Right cardiac atrium (tissue), 5 donors: Measurements from ENCODE around the gene EFNA2. TPM values are rescaled to one million over a fixed set of nuclear protein-coding genes. Genes with fewer than 3 reads are reported as not detected.

Experiments
- ATAC-seq, 2 donors: fragments of 200-7000 bp; cut with Tn5 transposase; one replicate each; pipeline versions ENCODE4 v1.8.0 to v1.9.1; 2020; ENCODE audit warnings: moderate library complexity in 2 of 2, mild to moderate bottlenecking in 1 of 2
- DNase-seq, 3 donors: peaks; one replicate each; pipeline ENCODE4 v3.0.0-alpha.2; 2020
- H3K27ac ChIP-seq: one replicate; pipeline ENCODE4 v1.5.1; 2013; ENCODE audit warnings: mild to moderate bottlenecking, low read length, control low read depth, moderate library complexity
- H3K27me3 ChIP-seq: one replicate; pipeline ENCODE4 v1.6.1; 2013; ENCODE audit not compliant: control insufficient read depth, insufficient read depth
- H3K4me1 ChIP-seq: one replicate; pipeline ENCODE4 v1.6.1; 2013; ENCODE audit warnings: low read length; ENCODE audit not compliant: control insufficient read depth, insufficient read depth
- H3K4me3 ChIP-seq: one replicate; pipeline ENCODE4 v1.5.1; 2013; ENCODE audit warnings: low read length, control low read depth
- H3K9me3 ChIP-seq: one replicate; pipeline ENCODE4 v1.6.1; 2013; ENCODE audit warnings: low read length; ENCODE audit not compliant: control insufficient read depth
- WGBS: extraction: QIAGEN DNeasy Blood & Tissue Kit; methylation state at CpG from one replicate; pipeline ENCODE4 v1.1.7; 2013; 5-methylcytosine and 5-hydroxymethylcytosine counted together
- intact Hi-C, 4 donors: fragments of 100-400 bp; cut with DNase I; formaldehyde crosslinking; loops; one replicate each; pipeline versions ENCODE4 v1.11.0 to v1.14.0; 2022 to 2023
- polyA plus RNA-seq: library from polyadenylated mRNA; stranded (reverse); fragments of 200-250 nt; gene quantifications from one replicate; pipeline ENCODE4 v1.2.3, GENCODE V29; 2013
- total RNA-seq, 4 donors: library from RNA; stranded (reverse); fragmentation: NEBNext Ultra II Directional; extraction: Animal tissue kit (Norgen Biotek cat#: 25700); gene quantifications; one replicate each; pipeline ENCODE4 v1.2.1, GENCODE V29; 2021
- donor health status: healthy with polysubstance abuse.
- donor health status: DM: no; HTN: yes; CAD: no.
- donor health status: DM: no; HTN: no; CAD: no.
- donor health status: DM: no; HTN: yes; CAD: no; lungs with severe emphysema.
- donor health status: DM: yes; HTN: yes; CAD: no.

The EFNA2 gene
- total and polyA plus RNA-seq, 5 donors, result not detected

- WGBS, result 79% methylated on average over 46 of the region's 46 CpGs
- peaks cover 16% of the 10 kb centered on the region for H3K4me1 ChIP-seq
- no peak overlapping the region for H3K4me3 ChIP-seq
- H3K27ac ChIP-seq, result no peak overlapping the region
- no peaks in the 10 kb centered on the region for H3K9me3 ChIP-seq
- ATAC-seq, result no peak
- no peaks in the 10 kb centered on the region for H3K27me3 ChIP-seq
- DNase-seq, result no peak
- intact Hi-C loops, result no loop called here
Measured at GRCh38 chr19:1256646-1257474, 28.8 kb upstream of the EFNA2 start.

- Histone ChIP-seq H3K9me3 (no peaks in the 10 kb centered on the region), H3K27ac (peak overlapping the region; percentile 27), H3K4me3 (no peak overlapping the region), H3K4me1 (peaks cover 20% of the 10 kb centered on the region), H3K27me3 (no peaks in the 10 kb centered on the region)
- no peak for ATAC-seq
- intact Hi-C loops, result no loop called here
- WGBS, result 57% methylated on average over 23 of the region's 23 CpGs
- no peak for DNase-seq
Measured at GRCh38 chr19:1257475-1258162, 28.1 kb upstream of the EFNA2 start.

- 66% methylated on average over 8 of the region's 8 CpGs for whole genome bisulfite sequencing
- no peaks in the 10 kb centered on the region for H3K27me3 ChIP-seq
Measured at GRCh38 chr19:1258163-1258492, 27.5 kb upstream of the EFNA2 start.

GRCh38 chr19:1258707-1259205, 26.9 kb upstream of the EFNA2 start:
- Histone ChIP-seq H3K27me3 (no peaks in the 10 kb centered on the region), H3K9me3 (no peaks in the 10 kb centered on the region), H3K4me3 (no peak overlapping the region), H3K27ac (peak overlapping the region; percentile 89), H3K4me1 (peaks cover 18% of the 10 kb centered on the region)
- intact Hi-C loops, result no loop called here
- 33% methylated on average over 15 of the region's 15 CpGs for WGBS
- ATAC-seq, result no peak
- DNase-seq, result peak in 1 of 3 donors; percentile 67

More at GRCh38 chr19:1258163-1258492, 27.5 kb upstream of the EFNA2 start:
- intact Hi-C loops, result no loop called here
- Histone ChIP-seq H3K9me3 (no peaks in the 10 kb centered on the region), H3K4me3 (no peak overlapping the region), H3K4me1 (peaks cover 20% of the 10 kb centered on the region), H3K27ac (peak overlapping the region; percentile 27)
- no peak for DNase-seq
- no peak for ATAC-seq

GRCh38 chr19:1259206-1259875, 26.3 kb upstream of the EFNA2 start:
- Histone ChIP-seq H3K27ac (peak overlapping the region; percentile 89), H3K27me3 (no peaks in the 10 kb centered on the region), H3K4me3 (no peak overlapping the region), H3K4me1 (peaks cover 13% of the 10 kb centered on the region), H3K9me3 (no peaks in the 10 kb centered on the region)
- peak; percentile 88 to 94 (median 92) for DNase-seq
- WGBS, result 17% methylated on average over 17 of the region's 17 CpGs
- intact Hi-C loops, result no loop called here
- peak; percentile 50 to 51 for ATAC-seq

- Histone ChIP-seq H3K27ac (peak overlapping the region; percentile 89), H3K4me3 (no peak overlapping the region), H3K4me1 (peaks cover 10% of the 10 kb centered on the region), H3K27me3 (no peaks in the 10 kb centered on the region), H3K9me3 (no peaks in the 10 kb centered on the region)
- intact Hi-C loops, result no loop called here
- ATAC-seq, result peak; percentile 0 to 10
- WGBS, result 18% methylated on average over 33 of the region's 33 CpGs
- no peak for DNase-seq
Measured at GRCh38 chr19:1259876-1260748, 25.6 kb upstream of the EFNA2 start.

GRCh38 chr19:1260749-1261537, 24.7 kb upstream of the EFNA2 start:
- Histone ChIP-seq H3K4me3 (peak overlapping the region; percentile 64), H3K27ac (peak overlapping the region; percentile 89), H3K4me1 (peaks cover 8% of the 10 kb centered on the region), H3K27me3 (no peaks in the 10 kb centered on the region), H3K9me3 (no peaks in the 10 kb centered on the region)
- DNase-seq (peak; percentile 97 to 99 (median 98)), ATAC-seq (peak; percentile 80 to 84)
- under 1% methylated on average over 83 of the region's 83 CpGs for WGBS
- intact Hi-C loops, result no loop called here

GRCh38 chr19:1261538-1261797, 24.2 kb upstream of the EFNA2 start:
- no peaks in the 10 kb centered on the region for H3K27me3 ChIP-seq
- H3K4me1 ChIP-seq, result peaks cover 10% of the 10 kb centered on the region

GRCh38 chr19:1261798-1262622, 23.7 kb upstream of the EFNA2 start:
- peak; percentile 66 to 83 (median 81) for DNase-seq
- intact Hi-C loops, result no loop called here
- WGBS, result 34% methylated on average over 28 of the region's 28 CpGs
- Histone ChIP-seq H3K9me3 (no peaks in the 10 kb centered on the region), H3K4me1 (peaks cover 10% of the 10 kb centered on the region), H3K27ac (peak overlapping the region; percentile 84), H3K4me3 (no peak overlapping the region), H3K27me3 (no peaks in the 10 kb centered on the region)
- ATAC-seq, result no peak

More at GRCh38 chr19:1261538-1261797, 24.2 kb upstream of the EFNA2 start:
- ATAC-seq (no peak), DNase-seq (peak; percentile 32 to 76 (median 71))
- H3K4me3 ChIP-seq, result peak overlapping the region; percentile 64
- intact Hi-C loops, result no loop called here
- H3K9me3 ChIP-seq, result no peaks in the 10 kb centered on the region
- H3K27ac ChIP-seq, result peak overlapping the region; percentile 84
- WGBS, result 21% methylated on average over 14 of the region's 14 CpGs
